Measurements from ENCODE around the gene ADCY2. TPM values are rescaled to one million over a fixed set of nuclear protein-coding genes. Genes with fewer than 3 reads are reported as not detected.

ADCY2 gene
- total RNA-seq, 1 donor from 2014 or later = 0.59 TPM

DNA sequence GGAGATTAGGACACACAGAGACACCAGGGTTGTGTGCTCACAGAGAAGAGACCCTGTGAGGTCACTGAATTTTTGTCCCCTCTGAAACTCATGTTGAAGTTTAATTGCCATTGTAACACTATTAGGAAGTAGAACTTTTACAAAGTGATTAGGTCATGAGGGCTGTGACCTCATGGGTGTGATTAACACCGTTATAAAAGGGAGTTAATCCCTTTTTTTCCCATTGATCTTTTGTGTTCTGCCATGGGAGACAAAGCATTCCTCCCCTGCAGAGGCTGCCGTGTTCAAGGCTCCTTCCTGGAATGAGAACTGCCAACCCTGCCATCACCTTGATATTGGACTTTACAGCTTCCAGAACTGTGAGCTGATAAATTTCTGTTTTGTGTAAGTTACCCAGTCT, 221.0 kb downstream of the ADCY2 start:
- no peak for DNase-seq
- intact Hi-C loops (cut with DNase I) = no loop called here
- Histone ChIP-seq H3K4me1 (no peaks in the 10 kb centered on the region), H3K36me3 (no peaks in the 10 kb centered on the region), H3K27me3 (ENCODE audit: low read depth) (no peaks in the 10 kb centered on the region), H3K4me3 (no peak overlapping the region), H3K27ac (no peak overlapping the region), H3K9me3 (no peaks in the 10 kb centered on the region)
- ATAC-seq = no peak
- TF ChIP-seq, protein P1, sequence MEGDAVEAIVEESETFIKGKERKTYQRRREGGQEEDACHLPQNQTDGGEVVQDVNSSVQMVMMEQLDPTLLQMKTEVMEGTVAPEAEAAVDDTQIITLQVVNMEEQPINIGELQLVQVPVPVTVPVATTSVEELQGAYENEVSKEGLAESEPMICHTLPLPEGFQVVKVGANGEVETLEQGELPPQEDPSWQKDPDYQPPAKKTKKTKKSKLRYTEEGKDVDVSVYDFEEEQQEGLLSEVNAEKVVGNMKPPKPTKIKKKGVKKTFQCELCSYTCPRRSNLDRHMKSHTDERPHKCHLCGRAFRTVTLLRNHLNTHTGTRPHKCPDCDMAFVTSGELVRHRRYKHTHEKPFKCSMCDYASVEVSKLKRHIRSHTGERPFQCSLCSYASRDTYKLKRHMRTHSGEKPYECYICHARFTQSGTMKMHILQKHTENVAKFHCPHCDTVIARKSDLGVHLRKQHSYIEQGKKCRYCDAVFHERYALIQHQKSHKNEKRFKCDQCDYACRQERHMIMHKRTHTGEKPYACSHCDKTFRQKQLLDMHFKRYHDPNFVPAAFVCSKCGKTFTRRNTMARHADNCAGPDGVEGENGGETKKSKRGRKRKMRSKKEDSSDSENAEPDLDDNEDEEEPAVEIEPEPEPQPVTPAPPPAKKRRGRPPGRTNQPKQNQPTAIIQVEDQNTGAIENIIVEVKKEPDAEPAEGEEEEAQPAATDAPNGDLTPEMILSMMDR (IDR thresholded peaks at IDR 0.05) = no peak

DNA sequence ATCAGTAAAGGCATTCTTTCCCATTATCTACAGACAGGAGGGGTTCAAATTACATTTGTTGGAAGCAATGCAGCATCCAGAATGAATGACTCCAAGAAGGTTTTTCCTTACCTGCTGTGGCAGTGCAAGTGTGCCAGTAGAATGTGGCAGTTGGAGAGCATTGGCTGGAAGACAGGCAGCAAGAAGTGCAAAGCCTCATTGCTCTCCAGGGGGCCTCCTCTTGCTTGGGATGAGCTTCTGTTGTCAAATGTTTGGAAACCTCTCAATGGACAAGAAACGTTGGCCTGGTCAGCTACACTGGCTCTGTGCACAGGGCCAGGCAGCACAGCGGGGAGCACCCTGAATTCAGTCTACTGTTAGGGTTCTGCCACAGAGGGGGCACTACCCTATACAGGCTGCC, 226.6 kb downstream of the ADCY2 start:
- no peaks in the 10 kb centered on the region for H3K27me3 ChIP-seq (ENCODE audit: low read depth)
- H3K9me3 ChIP-seq = no peaks in the 10 kb centered on the region
- intact Hi-C loops (cut with DNase I) = no loop called here
- DNase-seq = no peak
- TF ChIP-seq, protein P1 (IDR thresholded peaks at IDR 0.05) = no peak
- no peaks in the 10 kb centered on the region for H3K36me3 ChIP-seq
- no peak for ATAC-seq
- H3K4me3 ChIP-seq = no peak overlapping the region
- H3K4me1 ChIP-seq = no peaks in the 10 kb centered on the region
- H3K27ac ChIP-seq = no peak overlapping the region

DNA sequence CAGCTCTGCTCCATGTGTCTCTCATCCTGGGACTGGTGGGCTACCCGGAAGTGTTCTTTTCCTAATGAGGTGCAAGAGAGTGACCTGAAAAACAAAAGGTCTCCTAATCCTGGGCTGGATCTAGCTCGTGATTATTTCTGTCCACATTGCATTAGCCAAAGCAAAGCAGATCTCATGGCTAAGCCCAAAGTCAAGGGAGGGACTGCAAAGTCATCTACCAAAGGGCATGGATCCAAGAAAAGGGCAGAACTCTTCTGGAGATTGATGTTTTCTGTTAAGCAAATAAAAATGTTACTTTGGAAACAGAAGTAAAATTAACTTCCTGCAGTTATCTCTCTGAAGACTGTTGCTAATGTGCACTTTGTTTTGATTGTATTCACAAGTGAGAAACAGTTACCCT, 229.8 kb downstream of the ADCY2 start:
- intact Hi-C loops (cut with DNase I) = no loop called here
- H3K27me3 ChIP-seq (ENCODE audit: low read depth) = no peaks in the 10 kb centered on the region
- DNase-seq (no peak), ATAC-seq (no peak)
- H3K9me3 ChIP-seq = no peaks in the 10 kb centered on the region
- H3K27ac ChIP-seq = no peak overlapping the region
- no peaks in the 10 kb centered on the region for H3K4me1 ChIP-seq
- no peak overlapping the region for H3K4me3 ChIP-seq
- no peaks in the 10 kb centered on the region for H3K36me3 ChIP-seq
- TF ChIP-seq, protein P1 (IDR thresholded peaks at IDR 0.05) = no peak

DNA sequence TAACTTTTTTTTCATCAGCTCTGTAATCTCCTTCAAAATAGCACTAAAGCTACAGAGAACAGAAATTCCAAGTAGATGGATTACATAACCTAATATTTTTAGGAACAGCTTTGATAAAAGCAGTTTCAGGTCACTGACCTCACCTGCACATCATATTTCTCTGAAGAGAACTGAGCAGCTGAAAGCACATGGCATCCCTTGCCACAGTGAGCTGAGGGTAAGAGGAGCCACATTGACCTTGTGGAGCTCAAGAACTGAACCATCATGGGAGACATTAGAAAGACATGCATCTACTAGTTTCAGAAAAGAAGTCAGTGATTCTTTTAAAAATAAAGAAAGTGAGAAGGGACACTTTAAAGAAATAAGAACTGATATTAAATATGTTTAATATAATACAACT, 232.3 kb downstream of the ADCY2 start:
- TF ChIP-seq, protein P1 (IDR thresholded peaks at IDR 0.05) = no peak

GRCh38 chr5:7628820-7629219, 232.9 kb downstream of the ADCY2 start:
- ATAC-seq (no peak), DNase-seq (no peak)
- Histone ChIP-seq H3K27me3 (ENCODE audit: low read depth) (no peaks in the 10 kb centered on the region), H3K4me3 (no peak overlapping the region), H3K9me3 (no peaks in the 10 kb centered on the region), H3K36me3 (no peaks in the 10 kb centered on the region), H3K27ac (no peak overlapping the region), H3K4me1 (no peaks in the 10 kb centered on the region)
- intact Hi-C loops (cut with DNase I) = no loop called here
- TF ChIP-seq, protein P1 (IDR thresholded peaks at IDR 0.05) = no peak

More for the DNA sequence above, 232.3 kb downstream of the ADCY2 start:
- Histone ChIP-seq H3K4me1 (no peaks in the 10 kb centered on the region), H3K27me3 (ENCODE audit: low read depth) (no peaks in the 10 kb centered on the region), H3K9me3 (no peaks in the 10 kb centered on the region), H3K36me3 (no peaks in the 10 kb centered on the region), H3K4me3 (no peak overlapping the region), H3K27ac (no peak overlapping the region)
- intact Hi-C loops (cut with DNase I) = no loop called here
- no peak for ATAC-seq
- no peak for DNase-seq

GRCh38 chr5:7629561-7629960, 233.6 kb downstream of the ADCY2 start:
- H3K27me3 ChIP-seq (ENCODE audit: low read depth) = no peaks in the 10 kb centered on the region
- H3K36me3 ChIP-seq = no peaks in the 10 kb centered on the region
- H3K4me3 ChIP-seq = no peak overlapping the region
- H3K27ac ChIP-seq = no peak overlapping the region
- no peaks in the 10 kb centered on the region for H3K4me1 ChIP-seq
- intact Hi-C loops (cut with DNase I) = no loop called here
- DNase-seq (no peak), ATAC-seq (no peak)
- TF ChIP-seq, protein P1 (IDR thresholded peaks at IDR 0.05) = no peak
- no peaks in the 10 kb centered on the region for H3K9me3 ChIP-seq
